ENCODE results near the gene GCAT. TPM values are rescaled to one million over a fixed set of nuclear protein-coding genes. Genes with fewer than 3 reads are reported as not detected.

Gene GCAT
- total and polyA plus RNA-seq, 4 donors = 9.3 to 31.1 (median 14.5) TPM

- 60 to 75% methylated on average over 7 of the region's 7 CpGs for WGBS, 2 donors
- H3K9ac ChIP-seq (ENCODE audit: insufficient read depth in 1 of 2, low read length in 2 of 2) = no peak overlapping the region
Measured at GRCh38 chr22:37860796-37861421, 53.2 kb downstream of the GCAT start.

GRCh38 chr22:37862570-37863325 lies 55.0 kb downstream of the GCAT start:
- peak overlapping the region in 1 of 2 donors; percentile 55 for H3K27ac ChIP-seq (ENCODE audit: low read depth in 1 of 2, low read length in 1 of 2)
- 85 to 95% methylated on average over 7 of the region's 7 CpGs for WGBS, 2 donors
- no peak overlapping the region for H3K9ac ChIP-seq (ENCODE audit: insufficient read depth in 1 of 2, low read length in 2 of 2)
- H3K9me3 ChIP-seq (ENCODE audit: control insufficient read depth in 4 of 4, insufficient read depth in 3 of 4, low read length in 3 of 4) = no peaks in the 10 kb centered on the region
- DNase-seq (no peak), ATAC-seq (ENCODE audit: insufficient read depth, low FRiP score) (no peak)
- TF ChIP-seq CTCF (IDR thresholded peaks at IDR 0.05; ENCODE audit: control extremely low read depth, extremely low read depth) = no peak
- peaks cover 0 to 4% (median 0%) of the 10 kb centered on the region in 5 donors for H3K4me1 ChIP-seq (ENCODE audit: control insufficient read depth in 5 of 5, insufficient read depth in 5 of 5, low read length in 5 of 5)
- peaks cover 30 to 61% (median 48%) of the 10 kb centered on the region in 4 donors for H3K36me3 ChIP-seq (ENCODE audit: control insufficient read depth in 4 of 4, insufficient read depth in 4 of 4, low read length in 4 of 4)
- no peaks in the 10 kb centered on the region for H3K27me3 ChIP-seq (ENCODE audit: control insufficient read depth in 3 of 3, insufficient read depth in 3 of 3, low read length in 2 of 3)
- no peak overlapping the region for H3K4me3 ChIP-seq

More at GRCh38 chr22:37860796-37861421, 53.2 kb downstream of the GCAT start:
- Histone ChIP-seq H3K9me3 (ENCODE audit: control insufficient read depth in 4 of 4, insufficient read depth in 3 of 4, low read length in 3 of 4) (no peaks in the 10 kb centered on the region), H3K27ac (ENCODE audit: low read depth in 1 of 2, low read length in 1 of 2) (no peak overlapping the region), H3K27me3 (ENCODE audit: control insufficient read depth in 3 of 3, insufficient read depth in 3 of 3, low read length in 2 of 3) (no peaks in the 10 kb centered on the region), H3K36me3 (ENCODE audit: control insufficient read depth in 4 of 4, insufficient read depth in 4 of 4, low read length in 4 of 4) (peaks cover 30 to 58% (median 46%) of the 10 kb centered on the region in 4 donors), H3K4me1 (ENCODE audit: control insufficient read depth in 5 of 5, insufficient read depth in 5 of 5, low read length in 5 of 5) (peaks cover 0 to 4% (median 0%) of the 10 kb centered on the region in 5 donors), H3K4me3 (no peak overlapping the region)
- TF ChIP-seq CTCF (IDR thresholded peaks at IDR 0.05; ENCODE audit: control extremely low read depth, extremely low read depth) = no peak
- ATAC-seq (ENCODE audit: insufficient read depth, low FRiP score) = peak; percentile 77
- no peak for DNase-seq

GRCh38 chr22:37865510-37865909 lies 57.8 kb downstream of the GCAT start:
- Histone ChIP-seq H3K4me3 (no peak overlapping the region), H3K27ac (ENCODE audit: low read depth in 1 of 2, low read length in 1 of 2) (no peak overlapping the region), H3K27me3 (ENCODE audit: control insufficient read depth in 3 of 3, insufficient read depth in 3 of 3, low read length in 2 of 3) (no peaks in the 10 kb centered on the region), H3K9me3 (ENCODE audit: control insufficient read depth in 4 of 4, insufficient read depth in 3 of 4, low read length in 3 of 4) (no peaks in the 10 kb centered on the region), H3K4me1 (ENCODE audit: control insufficient read depth in 5 of 5, insufficient read depth in 5 of 5, low read length in 5 of 5) (peaks cover 0 to 4% (median 0%) of the 10 kb centered on the region in 5 donors), H3K9ac (ENCODE audit: insufficient read depth in 1 of 2, low read length in 2 of 2) (no peak overlapping the region), H3K36me3 (ENCODE audit: control insufficient read depth in 4 of 4, insufficient read depth in 4 of 4, low read length in 4 of 4) (peaks cover 39 to 63% (median 49%) of the 10 kb centered on the region in 4 donors)
- no peak for DNase-seq
- no peak for ATAC-seq (ENCODE audit: insufficient read depth, low FRiP score)
- 92 to 93% methylated on average over 6 of the region's 6 CpGs for WGBS, 2 donors
- TF ChIP-seq CTCF (IDR thresholded peaks at IDR 0.05; ENCODE audit: control extremely low read depth, extremely low read depth) = no peak

Small RNA genes lying within 50 kb of the gene (small RNA-seq; reads per million reads assigned to genes)
- 0.52 reads per million, percentile 62 among the genes with 10 or more reads in this experiment for gene MIR659 (ENCODE audit: low replicate concordance)

Other genes with a start within 250 kb of the GCAT start
- gene CDC42EP1, start 247.5 kb upstream of the GCAT start, total RNA-seq = 10 to 100 TPM; 23.9 to 77.0 TPM
- gene CDC42EP1, start 247.5 kb upstream of the GCAT start, polyA plus RNA-seq = 10 to 100 TPM; 39.8 to 64.1 TPM
- 1 to 10 TPM in 1 of 2 donors, under 1 TPM in 1; 0.89 to 3.1 TPM for gene LGALS2, start 227.8 kb upstream of the GCAT start, total RNA-seq
- 1 to 10 TPM; 2.4 to 4.3 TPM for gene LGALS2, start 227.8 kb upstream of the GCAT start, polyA plus RNA-seq
- gene GGA1, start 199.1 kb upstream of the GCAT start, total RNA-seq = 10 to 100 TPM; 62.1 to 72.4 TPM
- 10 to 100 TPM; 51.5 to 53.0 TPM for gene GGA1, start 199.1 kb upstream of the GCAT start, polyA plus RNA-seq
- 10 to 100 TPM; 14.8 to 20.2 TPM for gene SH3BP1, start 168.3 kb upstream of the GCAT start, total RNA-seq
- gene SH3BP1, start 168.3 kb upstream of the GCAT start, polyA plus RNA-seq = 10 to 100 TPM; 15.9 to 20.0 TPM
- gene PDXP, start 149.2 kb upstream of the GCAT start, total RNA-seq = 1 to 10 TPM; 5.7 to 7.4 TPM
- 1 to 10 TPM; 4.4 to 7.3 TPM for gene PDXP, start 149.2 kb upstream of the GCAT start, polyA plus RNA-seq
- 100 to 1,000 TPM; 347 to 797 TPM for gene LGALS1, start 132.3 kb upstream of the GCAT start, total RNA-seq
- gene LGALS1, start 132.3 kb upstream of the GCAT start, polyA plus RNA-seq = 1,000 to 10,000 TPM; 1,097 to 1,622 TPM
- 10 to 100 TPM; 14.5 to 27.4 TPM for gene NOL12, start 121.6 kb upstream of the GCAT start, total RNA-seq
- gene NOL12, start 121.6 kb upstream of the GCAT start, polyA plus RNA-seq = 10 to 100 TPM; 31.5 to 37.0 TPM
- 100 to 1,000 TPM in 1 of 2 donors, 10 to 100 TPM in 1; 99.3 to 105 TPM for gene TRIOBP, start 110.9 kb upstream of the GCAT start, total RNA-seq
- gene TRIOBP, start 110.9 kb upstream of the GCAT start, polyA plus RNA-seq = 10 to 100 TPM; 37.1 to 70.7 TPM
- gene GALR3, start 15.4 kb downstream of the GCAT start, total RNA-seq = not detected
- not detected for gene GALR3, start 15.4 kb downstream of the GCAT start, polyA plus RNA-seq
- 10 to 100 TPM; 19.8 to 31.8 TPM for gene ANKRD54, start 36.4 kb downstream of the GCAT start, total RNA-seq
- gene ANKRD54, start 36.4 kb downstream of the GCAT start, polyA plus RNA-seq = 10 to 100 TPM; 19.3 to 20.2 TPM
- 100 to 1,000 TPM; 281 to 420 TPM for gene EIF3L, start 41.5 kb downstream of the GCAT start, total RNA-seq
- gene EIF3L, start 41.5 kb downstream of the GCAT start, polyA plus RNA-seq = 100 to 1,000 TPM; 175 to 224 TPM
- 10 to 100 TPM; 15.4 to 29.1 TPM for gene MICALL1, start 98.4 kb downstream of the GCAT start, total RNA-seq
- 10 to 100 TPM; 12.9 to 19.6 TPM for gene MICALL1, start 98.4 kb downstream of the GCAT start, polyA plus RNA-seq
- 1 to 10 TPM; 1.1 to 4.2 TPM for gene C22orf23, start 145.7 kb downstream of the GCAT start, total RNA-seq
- gene C22orf23, start 145.7 kb downstream of the GCAT start, polyA plus RNA-seq = 1 to 10 TPM; 1.4 to 1.6 TPM
- gene POLR2F, start 145.8 kb downstream of the GCAT start, total RNA-seq = 10 to 100 TPM; 36.8 to 62.3 TPM
- gene POLR2F, start 145.8 kb downstream of the GCAT start, polyA plus RNA-seq = 100 to 1,000 TPM in 1 of 2 donors, 10 to 100 TPM in 1; 96.9 to 161 TPM
- under 1 TPM in 1 of 2 donors, not detected in 1; 0.54 TPM for gene SOX10, start 176.6 kb downstream of the GCAT start, total RNA-seq
- under 1 TPM in 1 of 2 donors, not detected in 1; 0.10 TPM for gene SOX10, start 176.6 kb downstream of the GCAT start, polyA plus RNA-seq
- gene PICK1, start 249.5 kb downstream of the GCAT start, total RNA-seq = 10 to 100 TPM; 32.4 to 45.6 TPM
- 10 to 100 TPM; 33.3 to 41.4 TPM for gene PICK1, start 249.5 kb downstream of the GCAT start, polyA plus RNA-seq